COLO668 (cell line): ENCODE data around the gene ELFN1.

Experiments
- DNase-seq: peaks from one replicate; lab custom pipeline; 2025; ENCODE audit not compliant: unreplicated experiment; lab: John Stamatoyannopoulos, UW

ELFN1 gene

GRCh38 chr7:1721047-1721690 lies 51.1 kb downstream of the ELFN1 start:
- DNase-seq, result peak; percentile 58

DNA sequence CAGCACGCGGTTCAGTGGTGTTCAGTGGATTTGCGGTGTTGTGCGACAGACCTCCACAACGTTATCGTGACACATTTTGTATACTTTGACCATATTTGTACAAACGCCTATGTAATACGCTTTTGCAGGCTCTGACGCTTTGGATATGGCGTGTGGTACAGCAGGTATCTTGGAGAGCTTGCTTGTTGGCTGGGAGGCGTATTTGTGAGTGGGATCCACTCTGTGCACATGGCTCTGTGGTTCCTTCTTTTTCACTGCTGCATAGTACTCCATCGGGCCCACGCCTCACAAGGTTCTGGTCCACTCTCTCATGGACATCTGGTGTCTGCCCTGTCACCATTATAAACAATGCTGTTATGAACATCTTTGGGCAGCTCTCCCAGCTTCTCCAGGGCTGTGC lies 53.2 kb downstream of the ELFN1 start:
- DNase-seq, result no peak

- DNase-seq, result peak; percentile 38
These were observed 54.2 kb downstream of the ELFN1 start for GRCh38 chr7:1724118-1724910.

DNA sequence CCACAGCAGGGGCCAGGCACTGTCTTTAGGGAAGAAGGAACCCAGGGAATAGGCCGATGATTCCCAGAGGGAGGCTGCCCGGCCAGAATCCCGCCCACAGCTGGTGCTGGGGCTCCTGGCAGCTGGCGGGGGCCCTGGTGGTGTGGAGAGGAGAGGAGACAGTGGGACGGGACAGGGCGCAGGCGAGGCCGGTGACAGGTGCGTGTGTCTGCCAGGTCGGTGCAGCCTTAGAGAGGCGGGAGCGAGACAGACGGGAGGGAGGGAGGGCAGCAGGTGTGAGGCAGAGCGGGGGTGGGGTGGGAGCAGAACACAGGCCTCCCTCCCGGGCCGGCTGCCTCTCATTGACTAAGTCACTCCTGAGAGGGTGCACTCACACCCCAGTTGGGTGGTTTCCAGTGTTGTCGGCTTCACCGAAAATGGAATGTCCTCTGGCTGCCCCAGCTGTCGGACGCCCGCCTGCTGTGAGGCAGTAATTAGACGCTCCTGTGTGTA lies 55.2 kb downstream of the ELFN1 start:
- DNase-seq, result peak; percentile 99

DNA sequence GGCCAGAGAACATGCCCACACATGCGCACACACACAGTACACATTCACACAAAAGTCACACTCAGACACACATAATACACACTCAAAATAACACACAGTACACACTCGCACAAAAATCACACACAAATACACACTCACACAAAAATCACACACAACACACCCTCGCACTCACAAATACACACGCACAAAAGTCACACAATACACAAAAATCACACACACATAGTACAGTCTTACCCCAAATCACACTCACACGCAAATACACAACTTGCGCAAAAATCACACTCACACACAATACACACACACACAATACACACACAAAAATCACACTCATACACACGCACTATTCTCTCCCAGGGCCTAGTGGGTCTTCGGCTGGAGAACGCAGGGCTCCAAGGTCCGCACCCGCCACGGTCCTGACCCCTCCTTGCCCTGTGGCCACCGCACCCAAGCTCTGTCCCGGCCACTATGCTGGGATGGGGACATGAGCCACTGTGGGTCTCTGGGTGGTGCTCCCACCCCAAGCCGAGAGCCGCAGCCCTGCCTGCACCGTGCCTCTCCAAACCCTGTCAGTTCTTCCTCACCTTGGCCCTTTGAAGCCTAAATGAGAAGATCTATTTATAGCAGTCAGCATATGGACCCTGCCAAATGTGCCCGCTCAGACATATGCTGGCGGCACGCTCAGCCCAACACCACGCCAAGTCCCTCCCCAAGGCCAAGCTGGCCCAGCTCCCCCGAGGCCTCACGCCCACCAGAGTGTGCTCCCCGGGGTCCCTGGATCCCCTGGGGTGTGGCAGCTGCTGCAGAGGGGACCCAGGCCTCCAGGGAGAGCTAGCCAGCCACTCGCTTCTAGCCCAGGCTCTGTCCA lies 55.9 kb downstream of the ELFN1 start:
- no peak for DNase-seq

GRCh38 chr7:1727079-1727478 lies 57.0 kb downstream of the ELFN1 start:
- DNase-seq, result no peak

GRCh38 chr7:1727812-1728570 lies 57.9 kb downstream of the ELFN1 start:
- DNase-seq, result no peak

- DNase-seq, result no peak
These were observed 59.1 kb downstream of the ELFN1 start for GRCh38 chr7:1729183-1729582.

- DNase-seq, result no peak
These were observed 59.7 kb downstream of the ELFN1 start for GRCh38 chr7:1729773-1730172.

DNA sequence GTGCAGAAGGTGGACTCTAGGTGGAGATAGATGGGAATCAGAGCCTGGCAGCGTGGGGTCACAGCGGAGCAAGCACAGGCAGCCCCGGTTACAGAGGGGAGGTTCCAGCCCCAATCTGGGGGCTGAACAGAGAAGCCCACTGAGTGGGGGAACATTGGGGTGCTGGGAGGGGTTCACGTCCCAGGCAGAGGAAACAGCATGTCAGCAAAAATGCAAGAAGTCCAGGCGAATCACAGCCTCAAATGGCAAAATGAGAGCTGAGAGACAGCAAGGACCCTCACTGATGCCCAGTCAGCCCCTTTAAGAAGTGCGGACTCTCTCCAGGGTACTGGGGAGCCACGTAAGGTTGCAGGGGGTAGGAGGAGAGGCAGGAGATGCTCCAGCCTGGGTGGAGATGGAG lies 62.0 kb downstream of the ELFN1 start:
- no peak for DNase-seq

GRCh38 chr7:1732645-1733044 lies 62.6 kb downstream of the ELFN1 start:
- DNase-seq, result no peak

- peak; percentile 23 for DNase-seq
These were observed 63.3 kb downstream of the ELFN1 start for GRCh38 chr7:1733206-1733907.

GRCh38 chr7:1733908-1734730 lies 64.0 kb downstream of the ELFN1 start:
- DNase-seq, result no peak

GRCh38 chr7:1735262-1735661 lies 65.2 kb downstream of the ELFN1 start:
- DNase-seq, result no peak

GRCh38 chr7:1735806-1736483 lies 65.9 kb downstream of the ELFN1 start:
- no peak for DNase-seq

DNA sequence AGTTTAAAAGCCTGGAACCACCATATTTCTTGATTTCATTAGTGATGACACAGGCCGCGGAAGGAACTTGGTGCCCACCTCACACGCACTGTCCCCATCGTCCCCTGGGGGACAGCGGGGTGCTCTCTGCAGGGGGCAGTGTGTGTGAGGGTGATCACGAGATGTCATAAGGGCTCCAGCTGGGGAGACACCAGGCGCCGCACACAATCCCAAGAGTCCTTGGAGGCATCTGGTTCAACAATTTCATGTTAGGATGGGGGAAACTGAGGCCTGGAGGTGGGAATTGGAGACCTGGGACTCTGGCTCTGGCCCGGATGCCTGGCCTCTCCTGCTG lies 66.4 kb downstream of the ELFN1 start:
- DNase-seq, result no peak

GRCh38 chr7:1736830-1737229 lies 66.8 kb downstream of the ELFN1 start:
- DNase-seq, result no peak

DNA sequence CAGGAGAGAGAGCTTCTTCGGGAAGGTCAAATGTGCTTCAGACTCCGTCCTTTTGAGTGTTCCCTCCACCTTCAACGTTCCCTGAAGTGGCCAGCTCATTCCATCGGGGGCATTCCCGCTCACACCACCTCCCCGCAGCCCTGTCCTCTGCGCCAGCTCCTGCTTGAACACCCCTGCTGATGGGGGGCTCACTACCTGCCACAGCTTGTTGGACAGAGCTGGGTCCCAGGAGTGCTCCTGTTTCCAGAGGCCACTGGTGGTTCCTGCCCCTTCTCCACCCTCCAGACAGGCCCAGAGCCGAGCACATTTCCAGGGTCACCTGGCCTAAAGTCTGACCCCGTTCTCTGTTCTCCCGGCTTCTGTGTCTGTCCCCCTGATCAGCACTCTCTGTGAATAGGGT lies 67.4 kb downstream of the ELFN1 start:
- DNase-seq, result no peak

DNA sequence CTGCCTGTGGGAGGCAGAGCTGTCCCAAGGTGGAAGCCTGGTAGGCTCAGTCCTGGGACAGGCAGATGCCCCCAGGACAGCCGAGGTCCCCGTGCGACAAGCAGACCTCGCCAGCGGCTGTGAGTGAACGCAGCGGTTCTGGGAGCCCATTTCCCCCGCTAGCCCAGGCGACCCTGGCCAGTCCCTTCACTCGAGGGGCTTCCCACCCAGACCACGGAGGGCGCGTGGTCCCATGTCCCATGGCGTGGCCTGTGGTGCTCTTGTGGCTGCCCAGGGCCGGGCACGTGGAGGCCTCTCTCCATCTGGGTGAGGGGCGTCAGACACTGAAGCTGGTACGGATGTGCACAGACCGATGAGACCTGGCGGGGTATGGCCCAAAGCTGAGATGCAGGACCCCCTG lies 67.9 kb downstream of the ELFN1 start:
- no peak for DNase-seq
